IgD-negative memory B cell (primary cell): ENCODE data around the gene AKAP9. TPM values are rescaled to one million over a fixed set of nuclear protein-coding genes. Genes with fewer than 3 reads are reported as not detected.
A peak's percentile ranks its signal among the peaks of the same experiment; 100 is the strongest.
"Not testable (repeated sequence)": the region's sequence is repeated elsewhere in the genome, so short reads cannot be mapped to it uniquely, and the experiment has no call there.

Experiments
- H3K27ac Mint-ChIP-seq, 3 donors: one replicate each; pipeline ENCODE4 v1.8.0; 2020 to 2022; ENCODE audit warnings: mild to moderate bottlenecking in 3 of 3, mixed read lengths in 3 of 3, moderate library complexity in 1 of 3
- H3K27me3 Mint-ChIP-seq: one replicate; pipeline ENCODE4 v1.8.0; 2021; ENCODE audit warnings: mixed read lengths
- H3K36me3 Mint-ChIP-seq: one replicate; pipeline ENCODE4 v1.8.0; 2020; ENCODE audit warnings: mild to moderate bottlenecking, mixed read lengths
- H3K4me1 Mint-ChIP-seq, 3 donors: one replicate each; pipeline ENCODE4 v1.8.0; 2020 to 2022; ENCODE audit warnings: mixed read lengths in 3 of 3, mild to moderate bottlenecking in 1 of 3
- H3K4me3 Mint-ChIP-seq, 4 donors: one replicate each; pipeline ENCODE4 v1.8.0; 2020 to 2022; ENCODE audit warnings: mild to moderate bottlenecking in 4 of 4, mixed read lengths in 4 of 4, moderate library complexity in 3 of 4
- H3K9me3 Mint-ChIP-seq, 3 donors: one replicate each; pipeline ENCODE4 v1.8.0; 2020 to 2021; ENCODE audit warnings: mixed read lengths in 3 of 3, mild to moderate bottlenecking in 1 of 3
- polyA plus RNA-seq: library from polyadenylated mRNA; unstranded; fragments of 300-500 nt; fragmentation: Illumina TruSeq; gene quantifications from one replicate; pipeline ENCODE4 v1.2.3, GENCODE V29; 2021

Gene AKAP9
- polyA plus RNA-seq, 1 donor from 2014 or later, result 36.2 TPM

DNA sequence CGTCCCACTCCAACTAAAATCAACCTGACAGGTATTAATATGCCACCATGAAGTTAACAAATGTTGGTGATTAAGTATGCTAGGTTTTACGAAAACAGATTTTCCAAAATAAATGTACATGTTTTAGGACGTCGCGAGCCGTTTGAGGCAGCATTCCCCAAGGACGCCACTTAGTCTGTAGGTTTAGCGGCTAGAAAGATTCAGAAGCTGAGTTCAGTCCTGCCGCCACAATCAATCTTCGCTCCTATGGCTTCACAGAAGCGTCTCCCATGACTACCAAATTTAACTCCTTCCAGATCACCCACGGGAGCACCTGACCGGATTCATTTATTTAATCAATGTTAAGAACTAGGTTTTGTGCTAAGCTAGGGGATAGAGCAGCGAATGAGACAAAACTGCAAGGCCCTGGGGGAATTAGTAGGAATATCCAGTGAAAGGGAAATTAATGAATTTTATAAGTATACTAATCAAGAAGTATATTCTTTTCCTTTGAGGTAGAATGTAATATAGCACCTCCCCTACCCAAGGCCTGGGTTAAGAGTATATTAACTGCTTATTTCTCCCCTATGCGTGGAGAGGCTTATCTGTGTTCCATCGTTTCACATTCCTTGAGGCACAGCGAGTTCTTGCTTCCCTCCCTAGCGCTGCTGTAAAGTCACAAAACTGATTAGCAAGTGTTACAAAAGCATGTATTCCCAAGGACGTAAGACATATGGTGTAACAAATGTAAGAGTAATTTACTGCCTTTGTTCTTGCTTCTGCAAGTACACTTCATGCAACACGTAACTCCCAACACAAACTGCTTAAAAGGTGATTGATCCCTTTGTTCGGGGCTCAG lies 194.6 kb downstream of the AKAP9 start:
- Mint-ChIP-seq H3K4me1 (peaks cover 17 to 38% (median 32%) of the 10 kb centered on the region in 3 donors), H3K27me3 (no peaks in the 10 kb centered on the region), H3K27ac (peak overlapping the region; percentile 97 to 100 (median 98)), H3K4me3 (peak overlapping the region; percentile 96 to 99 (median 98)), H3K36me3 (peaks cover 4% of the 10 kb centered on the region), H3K9me3 (no peaks in the 10 kb centered on the region)

DNA sequence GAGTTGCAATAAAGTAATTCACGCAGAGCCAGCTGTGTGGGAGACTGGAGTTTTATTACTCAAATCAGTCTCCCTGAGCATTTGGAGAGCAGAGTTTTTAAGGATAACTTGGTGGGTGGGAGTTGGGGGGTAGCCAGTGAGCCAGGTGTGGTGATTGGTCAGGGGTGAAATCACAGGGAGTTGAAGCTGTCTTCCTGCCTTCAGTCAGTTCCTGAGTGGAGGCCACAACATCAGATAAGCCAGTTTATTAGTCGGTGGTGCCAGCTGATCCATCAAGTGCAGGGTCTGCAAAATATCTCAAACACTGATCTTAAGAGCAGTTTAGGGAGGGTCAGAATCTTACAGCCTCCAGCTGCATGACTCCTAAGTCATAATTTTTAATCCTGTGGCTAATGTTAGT lies 196.9 kb downstream of the AKAP9 start:
- Mint-ChIP-seq H3K4me3 (peak overlapping the region in 1 of 4 donors; percentile 44), H3K27me3 (no peaks in the 10 kb centered on the region), H3K9me3 (no peaks in the 10 kb centered on the region), H3K27ac (no peak overlapping the region), H3K4me1 (peaks cover 3 to 20% (median 15%) of the 10 kb centered on the region in 3 donors), H3K36me3 (no peaks in the 10 kb centered on the region)

DNA sequence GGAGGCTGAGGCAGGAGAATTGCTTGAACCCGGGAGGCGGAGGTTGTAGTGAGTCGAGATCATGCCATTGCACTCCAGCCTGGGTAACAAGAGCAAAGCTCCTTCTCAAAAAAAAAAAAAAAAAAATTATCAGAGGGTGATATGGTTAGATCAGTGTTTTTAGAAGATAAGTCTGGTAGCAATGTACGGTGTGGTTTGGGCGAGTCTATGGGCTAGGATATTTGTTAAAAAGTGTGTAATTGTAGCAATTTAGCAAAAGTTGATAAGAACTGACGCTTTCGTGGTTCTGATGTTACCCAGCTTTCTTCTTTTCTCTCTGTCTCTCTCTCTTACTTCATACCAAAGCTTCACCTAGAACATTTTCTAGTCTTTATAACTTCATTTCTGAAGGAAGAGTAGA lies 200.5 kb downstream of the AKAP9 start:
- no peak overlapping the region for H3K4me3 Mint-ChIP-seq
- H3K27ac Mint-ChIP-seq, result no peak overlapping the region
- H3K36me3 Mint-ChIP-seq, result no peaks in the 10 kb centered on the region
- no peaks in the 10 kb centered on the region for H3K27me3 Mint-ChIP-seq
- H3K9me3 Mint-ChIP-seq, result no peaks in the 10 kb centered on the region
- H3K4me1 Mint-ChIP-seq, result no peaks in the 10 kb centered on the region

DNA sequence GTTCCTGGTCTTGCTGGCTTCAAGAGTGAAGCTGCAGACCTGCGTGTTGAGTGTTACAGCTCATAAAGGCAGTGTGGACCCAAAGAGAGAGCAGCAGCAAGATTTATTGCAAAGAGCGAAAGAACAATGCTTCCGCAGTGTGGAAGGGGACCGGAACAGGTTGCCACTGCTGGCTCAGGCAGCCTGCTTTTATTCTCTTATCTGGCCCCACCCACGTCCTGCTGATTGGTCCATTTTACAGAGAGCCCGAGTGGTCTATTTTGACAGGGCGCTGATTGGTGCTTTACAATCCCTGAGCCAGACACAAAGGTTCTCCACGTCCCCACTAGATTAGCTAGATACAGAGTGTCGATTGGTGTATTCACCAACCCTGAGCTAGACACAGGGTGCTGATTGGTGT lies 202.1 kb downstream of the AKAP9 start:
- not testable (repeated sequence) for H3K27ac Mint-ChIP-seq, H3K4me3 Mint-ChIP-seq, H3K27me3 Mint-ChIP-seq, H3K9me3 Mint-ChIP-seq, H3K36me3 Mint-ChIP-seq, H3K4me1 Mint-ChIP-seq

DNA sequence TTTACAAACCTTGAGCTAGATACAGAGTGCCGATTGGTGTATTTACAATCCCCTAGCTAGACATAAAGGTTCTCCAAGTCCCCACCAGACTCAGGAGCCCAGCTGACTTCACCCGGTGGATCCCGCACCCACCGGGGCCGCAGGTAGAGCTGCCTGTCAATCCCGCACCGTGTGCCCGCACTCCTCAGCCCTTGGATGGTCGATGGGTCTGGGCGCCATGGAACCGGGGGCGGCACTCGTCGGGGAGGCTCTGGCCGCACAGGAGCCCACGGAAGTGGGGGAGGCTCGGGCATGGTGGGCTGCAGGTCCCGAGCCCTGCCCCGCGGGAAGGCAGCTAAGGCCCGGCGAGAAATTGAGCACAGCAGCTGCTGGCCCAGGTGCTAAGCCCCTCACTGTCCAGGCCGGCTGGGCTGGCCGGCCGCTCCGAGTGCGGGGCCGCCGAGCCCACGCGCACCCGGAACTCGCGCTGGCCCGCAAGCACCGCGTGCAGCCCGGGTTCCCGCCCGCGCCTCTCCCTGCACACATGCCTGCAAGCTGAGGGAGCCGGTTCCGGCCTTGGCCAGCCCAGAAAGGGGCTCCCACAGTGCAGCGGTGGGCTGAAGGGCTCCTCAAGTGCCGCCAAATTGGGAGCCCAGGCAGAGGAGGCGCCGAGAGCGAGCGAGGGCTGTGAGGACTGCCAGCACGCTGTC lies 202.7 kb downstream of the AKAP9 start:
- not testable (repeated sequence) for H3K27ac Mint-ChIP-seq, H3K27me3 Mint-ChIP-seq, H3K4me1 Mint-ChIP-seq, H3K36me3 Mint-ChIP-seq, H3K9me3 Mint-ChIP-seq, H3K4me3 Mint-ChIP-seq

DNA sequence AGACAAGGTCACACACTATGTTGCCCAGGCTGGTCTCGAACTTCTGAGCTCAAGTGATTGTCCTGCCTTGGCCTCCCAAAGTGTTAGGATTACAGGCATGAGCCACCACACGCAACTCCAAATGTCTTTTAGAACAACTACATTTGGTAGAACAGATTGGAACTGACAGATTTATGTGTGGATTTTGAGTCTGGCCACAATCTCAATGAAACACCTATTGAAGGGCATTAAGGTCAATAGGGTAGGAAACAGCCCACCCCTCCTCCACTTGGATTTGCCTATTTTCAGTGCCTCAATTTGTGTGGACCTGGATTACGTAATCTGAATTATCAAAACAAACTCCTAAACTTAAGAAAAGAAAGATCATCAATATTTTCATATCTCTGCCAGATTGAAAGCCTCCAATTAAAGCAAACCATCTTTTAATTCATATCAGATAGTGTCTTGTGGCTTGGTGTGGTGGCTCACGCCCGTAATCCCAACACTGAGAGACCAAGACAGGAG lies 209.1 kb downstream of the AKAP9 start:
- Mint-ChIP-seq H3K9me3 (no peaks in the 10 kb centered on the region), H3K27me3 (no peaks in the 10 kb centered on the region), H3K27ac (no peak overlapping the region), H3K4me1 (no peaks in the 10 kb centered on the region), H3K36me3 (no peaks in the 10 kb centered on the region), H3K4me3 (no peak overlapping the region)

DNA sequence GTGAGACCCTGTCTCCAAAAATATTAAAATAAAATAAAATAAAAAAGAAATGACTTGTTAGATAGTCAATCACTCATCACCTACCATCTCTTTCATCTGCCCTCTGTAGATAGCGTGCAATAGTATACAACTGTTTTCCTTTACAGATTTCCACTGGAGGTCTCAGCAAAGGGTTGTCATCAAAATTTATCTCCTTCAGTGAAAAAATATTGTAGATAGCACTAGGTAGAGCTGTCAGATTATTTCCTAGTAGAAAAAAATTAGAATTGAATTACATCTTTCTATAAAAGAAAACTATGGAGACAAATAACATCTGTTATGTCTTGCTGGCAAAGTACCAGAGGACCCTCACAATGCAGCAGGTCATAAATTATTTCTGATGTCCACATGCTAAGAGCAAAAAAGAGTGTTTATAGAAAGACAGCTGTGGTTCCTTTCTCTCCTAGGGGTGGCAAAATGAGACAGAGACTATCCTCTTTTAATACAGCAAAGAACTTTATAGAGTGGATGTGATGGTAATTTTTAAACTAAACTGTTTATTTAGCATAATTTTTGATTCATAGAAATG lies 209.9 kb downstream of the AKAP9 start:
- Mint-ChIP-seq H3K4me3 (no peak overlapping the region), H3K36me3 (no peaks in the 10 kb centered on the region), H3K27me3 (no peaks in the 10 kb centered on the region), H3K9me3 (no peaks in the 10 kb centered on the region), H3K27ac (no peak overlapping the region), H3K4me1 (no peaks in the 10 kb centered on the region)

DNA sequence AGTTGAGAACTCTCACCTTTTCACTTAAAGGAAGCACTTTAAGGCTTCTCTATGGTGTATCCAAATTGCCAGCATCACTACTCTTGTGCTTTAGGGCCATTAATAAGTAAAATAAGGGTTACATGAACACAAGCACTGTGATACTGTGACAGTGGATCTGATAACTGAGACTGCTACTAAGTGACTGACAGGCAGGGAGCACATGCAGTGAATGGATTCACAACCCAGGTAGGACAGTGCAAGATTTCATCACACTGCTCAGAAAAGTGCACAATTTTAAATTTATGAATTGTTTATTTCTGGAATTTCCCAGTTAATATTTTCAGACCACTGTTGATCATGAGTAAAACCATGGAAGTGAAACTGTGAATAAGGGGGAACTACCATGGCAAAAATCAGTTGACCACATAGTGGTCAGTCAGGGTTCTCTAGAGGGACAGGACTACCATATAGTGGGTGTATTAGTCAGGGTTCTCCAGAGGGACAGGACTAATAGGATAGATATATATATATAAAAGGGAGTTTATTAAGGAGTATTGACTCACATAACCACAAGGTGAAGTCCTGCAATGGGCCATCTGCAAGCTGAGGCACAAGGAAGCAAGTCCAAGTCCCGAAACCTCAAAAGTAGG lies 214.6 kb downstream of the AKAP9 start:
- Mint-ChIP-seq H3K9me3 (no peaks in the 10 kb centered on the region), H3K27me3 (no peaks in the 10 kb centered on the region), H3K36me3 (no peaks in the 10 kb centered on the region), H3K27ac (no peak overlapping the region), H3K4me1 (peaks cover 0 to 2% (median 0%) of the 10 kb centered on the region in 3 donors), H3K4me3 (no peak overlapping the region)

DNA sequence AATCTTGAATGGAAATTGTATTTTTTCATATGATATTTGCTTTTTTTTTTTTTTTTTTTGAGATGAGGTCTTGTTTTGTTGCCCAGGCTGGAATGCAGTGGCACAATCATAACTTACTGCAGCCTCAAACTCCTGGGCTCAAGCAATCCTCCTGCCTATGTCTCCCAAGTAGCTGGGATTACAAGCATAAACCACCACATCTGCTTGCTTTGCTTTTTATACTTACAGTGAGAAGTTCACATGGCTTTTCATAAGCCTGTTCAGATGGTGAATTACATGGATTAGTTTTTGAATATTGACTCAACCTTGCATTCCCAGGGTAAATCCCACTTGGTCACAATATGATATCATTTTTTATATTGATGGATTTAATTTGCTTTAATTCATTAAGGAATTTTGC lies 216.3 kb downstream of the AKAP9 start:
- Mint-ChIP-seq H3K4me3 (no peak overlapping the region), H3K27ac (no peak overlapping the region), H3K27me3 (peaks cover 5% of the 10 kb centered on the region), H3K4me1 (peaks cover 0 to 2% (median 0%) of the 10 kb centered on the region in 3 donors), H3K9me3 (no peaks in the 10 kb centered on the region), H3K36me3 (no peaks in the 10 kb centered on the region)

DNA sequence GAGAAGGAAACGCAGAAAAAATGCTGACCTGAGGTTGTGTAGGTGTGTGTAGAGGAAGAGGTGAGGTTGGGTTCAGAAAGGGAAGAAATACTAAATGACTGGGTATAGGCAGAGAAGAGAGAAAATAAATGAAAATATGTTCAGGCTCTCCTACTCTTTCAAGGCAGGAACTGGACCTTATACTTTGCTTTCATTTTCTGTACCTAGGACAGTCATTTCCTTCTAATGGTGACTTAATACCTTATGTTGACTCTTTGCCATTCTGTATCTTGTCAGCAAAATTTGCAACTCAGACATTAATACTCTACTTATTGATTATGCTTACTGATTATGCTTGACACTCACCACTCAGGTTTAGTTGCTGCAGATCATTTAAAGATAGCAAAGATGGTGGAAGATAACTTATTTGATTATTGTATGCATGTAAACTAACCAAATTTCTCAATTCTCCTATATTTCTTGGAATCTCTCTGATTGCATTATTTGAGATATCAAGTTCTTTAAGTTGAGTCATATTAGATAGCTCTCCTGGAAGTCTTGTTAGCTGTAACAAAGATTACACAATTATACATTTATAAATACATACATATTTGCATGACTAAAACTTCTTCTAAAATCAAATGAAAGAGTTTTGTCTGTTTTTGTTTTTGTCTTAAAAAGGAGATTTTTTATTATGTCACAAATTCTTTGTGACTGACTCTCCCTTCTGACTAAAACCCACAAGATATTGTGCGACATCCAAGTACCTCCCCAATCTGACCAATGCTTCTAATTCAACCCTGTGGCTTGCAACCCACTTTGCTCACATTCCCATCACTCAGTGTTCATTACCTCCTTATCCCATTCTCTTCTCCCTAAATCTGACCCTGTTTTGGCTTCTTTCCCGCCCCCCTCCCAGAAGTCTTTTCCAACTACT lies 218.3 kb downstream of the AKAP9 start:
- Mint-ChIP-seq H3K27me3 (peaks cover 5% of the 10 kb centered on the region), H3K27ac (no peak overlapping the region), H3K4me1 (peaks cover 0 to 2% (median 0%) of the 10 kb centered on the region in 3 donors), H3K9me3 (no peaks in the 10 kb centered on the region), H3K4me3 (no peak overlapping the region), H3K36me3 (no peaks in the 10 kb centered on the region)

Other genes starting within 250 kb of the AKAP9 start
- 12.4 TPM for gene MTERF1, start 60.2 kb upstream of the AKAP9 start, polyA plus RNA-seq
- gene CYP51A1, start 193.6 kb downstream of the AKAP9 start, polyA plus RNA-seq, result 15.1 TPM
- gene LRRD1, start 238.3 kb downstream of the AKAP9 start, polyA plus RNA-seq, result not detected